Urinary bladder (tissue), 4 donors: ENCODE results near the gene RHBDL3. TPM values are rescaled to one million over a fixed set of nuclear protein-coding genes. Genes with fewer than 3 reads are reported as not detected.

ENCODE experiments used
- DNase-seq: peaks from one replicate; pipeline ENCODE4 v3.0.0-alpha.2; 2015; ENCODE audit errors: extremely low spot score
- H3K27ac ChIP-seq: one replicate; pipeline ENCODE4 v1.5.1; 2013; ENCODE audit warnings: low read depth, mild to moderate bottlenecking, moderate library complexity
- H3K36me3 ChIP-seq: one replicate; pipeline ENCODE4 v1.6.1; 2013; ENCODE audit warnings: mild to moderate bottlenecking, moderate library complexity; ENCODE audit not compliant: insufficient read depth
- H3K4me1 ChIP-seq: one replicate; pipeline ENCODE4 v1.6.1; 2013; ENCODE audit warnings: mild to moderate bottlenecking, moderate library complexity; ENCODE audit not compliant: insufficient read depth
- H3K4me3 ChIP-seq: one replicate; pipeline ENCODE4 v1.5.1; 2013; ENCODE audit warnings: low read depth, low read length
- WGBS: extraction: QIAGEN DNeasy Blood & Tissue Kit; methylation state at CpG from one replicate; pipeline ENCODE4 v1.1.7; 2013; 5-methylcytosine and 5-hydroxymethylcytosine counted together
- polyA plus RNA-seq: library from polyadenylated mRNA; stranded (reverse); fragments of 200-250 nt; gene quantifications from one replicate; pipeline ENCODE4 v1.2.3, GENCODE V29; 2013
- total RNA-seq: library from RNA; depleted of rRNA; stranded (reverse); fragments of >200 nt; gene quantifications from one replicate; pipeline ENCODE4 v1.2.3, GENCODE V29; 2014
- donor health status: healthy with polysubstance abuse.
- donor health status: healthy.

The RHBDL3 gene
- total and polyA plus RNA-seq, 2 donors = 1.9 TPM

DNA sequence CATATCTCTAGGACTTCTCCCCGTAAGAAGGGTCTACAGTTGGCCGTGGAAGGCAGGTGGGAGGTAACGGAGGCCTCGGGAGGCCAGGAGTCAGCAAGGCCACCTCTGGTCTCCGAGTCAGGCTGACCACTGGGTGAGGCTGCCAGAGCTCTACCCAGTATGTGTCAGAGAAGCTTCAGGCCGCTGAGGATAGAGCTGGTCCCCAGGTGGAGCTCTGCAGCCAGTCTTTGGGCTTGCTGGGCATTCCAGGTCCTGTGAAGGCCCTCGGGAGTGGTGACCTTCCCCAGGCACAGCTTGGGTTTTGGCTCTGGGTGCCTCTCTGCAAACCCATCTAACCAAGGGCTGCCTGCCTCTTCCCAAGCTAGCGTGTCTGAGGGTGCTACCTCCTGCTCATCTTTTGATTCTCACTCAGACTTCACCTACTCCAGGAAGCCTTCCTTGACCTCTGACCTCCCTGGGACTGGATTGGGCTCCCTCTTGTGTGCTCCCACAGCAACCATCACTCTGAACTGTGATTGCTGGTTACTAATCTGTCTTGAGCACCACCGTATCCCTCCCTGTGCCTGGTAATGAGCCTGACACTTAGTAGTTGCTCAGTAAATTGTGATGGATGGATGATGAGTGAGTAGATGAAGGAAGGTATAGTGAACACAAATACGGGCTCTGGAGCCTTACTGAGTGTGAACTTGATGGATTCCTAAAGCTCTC is 22.3 kb downstream of the RHBDL3 start:
- Histone ChIP-seq H3K27ac (no peak overlapping the region), H3K4me3 (no peak overlapping the region), H3K4me1 (no peaks in the 10 kb centered on the region), H3K36me3 (no peaks in the 10 kb centered on the region)
- no peak for DNase-seq
- WGBS = 92% methylated on average over 10 of the region's 10 CpGs

DNA sequence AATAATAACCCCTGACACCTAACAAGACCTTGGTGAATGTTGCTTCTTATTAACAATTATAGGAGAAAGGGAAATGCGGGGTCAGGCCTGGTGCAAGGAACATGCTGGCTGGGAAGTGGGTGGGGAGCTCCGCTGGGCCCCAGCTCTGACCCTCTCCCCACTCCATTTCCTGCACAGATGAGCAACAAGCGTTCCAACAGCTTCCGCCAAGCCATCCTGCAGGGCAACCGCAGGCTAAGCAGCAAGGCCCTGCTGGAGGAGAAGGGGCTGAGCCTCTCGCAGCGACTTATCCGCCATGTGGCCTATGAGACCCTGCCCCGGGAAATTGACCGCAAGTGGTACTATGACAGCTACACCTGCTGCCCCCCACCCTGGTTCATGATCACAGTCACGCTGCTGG is 23.0 kb downstream of the RHBDL3 start:
- no peak overlapping the region for H3K4me3 ChIP-seq
- 74% methylated on average over 11 of the region's 11 CpGs for WGBS
- no peak for DNase-seq
- H3K36me3 ChIP-seq = no peaks in the 10 kb centered on the region
- H3K4me1 ChIP-seq = no peaks in the 10 kb centered on the region
- no peak overlapping the region for H3K27ac ChIP-seq

DNA sequence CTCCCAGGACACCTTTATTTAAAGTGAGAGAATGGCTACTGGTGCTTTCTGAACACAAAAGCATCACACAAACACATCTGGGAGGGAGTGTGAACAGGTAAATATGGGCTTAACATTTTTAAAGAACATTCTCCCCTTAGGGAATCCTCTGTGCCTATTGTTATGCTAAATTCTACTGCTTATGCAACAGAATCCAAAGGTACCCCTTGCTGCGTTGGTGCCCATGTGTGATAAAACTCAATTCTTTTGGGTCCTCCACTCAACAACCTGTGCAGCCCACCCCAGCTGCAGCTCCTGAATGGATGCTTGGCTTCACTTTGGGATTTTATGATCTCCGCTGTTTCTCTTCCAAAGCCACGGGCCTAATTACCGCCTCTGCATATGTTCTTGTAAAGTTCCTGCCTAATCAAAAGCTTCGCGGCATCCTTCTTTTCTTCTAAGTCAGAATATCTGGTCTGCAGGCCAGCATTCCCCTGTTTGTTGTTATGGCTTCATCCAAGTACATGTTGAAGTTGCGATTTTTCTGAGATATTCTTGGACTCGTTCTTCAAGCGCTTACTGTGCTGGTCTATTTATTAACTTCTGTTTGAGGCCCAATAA is 23.9 kb downstream of the RHBDL3 start:
- WGBS = 74% methylated on average over 9 of the region's 9 CpGs
- Histone ChIP-seq H3K4me1 (no peaks in the 10 kb centered on the region), H3K36me3 (no peaks in the 10 kb centered on the region), H3K27ac (no peak overlapping the region), H3K4me3 (no peak overlapping the region)
- DNase-seq = no peak

- H3K36me3 ChIP-seq = no peaks in the 10 kb centered on the region
- DNase-seq = no peak
- H3K4me1 ChIP-seq = no peaks in the 10 kb centered on the region
- no peak overlapping the region for H3K27ac ChIP-seq
- 64% methylated on average over 4 of the region's 4 CpGs for WGBS
- H3K4me3 ChIP-seq = no peak overlapping the region
Measured at GRCh38 chr17:32292094-32292493, 26.5 kb downstream of the RHBDL3 start.

DNA sequence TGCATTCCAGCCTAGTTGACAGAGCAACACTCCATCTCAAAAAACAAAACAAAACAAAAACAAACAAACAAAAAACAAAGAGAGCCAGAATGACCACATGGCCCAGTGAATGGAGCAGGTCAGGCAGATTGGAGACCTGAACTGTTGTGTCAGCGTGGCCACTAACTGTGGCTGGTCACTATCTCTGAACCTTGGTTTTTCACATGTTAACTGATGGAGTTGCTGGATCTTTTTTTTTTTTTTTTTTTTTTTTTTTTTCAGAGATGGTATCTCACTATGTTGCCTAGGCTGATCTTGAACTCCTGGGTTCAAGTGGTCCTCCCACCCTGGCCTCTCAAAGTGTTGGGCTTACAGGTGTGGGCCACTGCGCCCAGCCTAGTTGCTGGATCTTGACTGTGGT is 31.8 kb downstream of the RHBDL3 start:
- Histone ChIP-seq H3K4me1 (no peaks in the 10 kb centered on the region), H3K36me3 (no peaks in the 10 kb centered on the region), H3K27ac (no peak overlapping the region), H3K4me3 (no peak overlapping the region)
- whole genome bisulfite sequencing = 96% methylated on average over 2 of the region's 2 CpGs
- no peak for DNase-seq

GRCh38 chr17:32297860-32298259 is 32.2 kb downstream of the RHBDL3 start:
- Histone ChIP-seq H3K4me1 (no peaks in the 10 kb centered on the region), H3K27ac (no peak overlapping the region), H3K4me3 (no peak overlapping the region), H3K36me3 (no peaks in the 10 kb centered on the region)
- DNase-seq = no peak
- 92% methylated on average over 6 of the region's 6 CpGs for WGBS

GRCh38 chr17:32298298-32298697 is 32.7 kb downstream of the RHBDL3 start:
- no peak for DNase-seq
- Histone ChIP-seq H3K36me3 (no peaks in the 10 kb centered on the region), H3K27ac (no peak overlapping the region), H3K4me1 (no peaks in the 10 kb centered on the region), H3K4me3 (no peak overlapping the region)
- WGBS = 70% methylated on average over 6 of the region's 6 CpGs

DNA sequence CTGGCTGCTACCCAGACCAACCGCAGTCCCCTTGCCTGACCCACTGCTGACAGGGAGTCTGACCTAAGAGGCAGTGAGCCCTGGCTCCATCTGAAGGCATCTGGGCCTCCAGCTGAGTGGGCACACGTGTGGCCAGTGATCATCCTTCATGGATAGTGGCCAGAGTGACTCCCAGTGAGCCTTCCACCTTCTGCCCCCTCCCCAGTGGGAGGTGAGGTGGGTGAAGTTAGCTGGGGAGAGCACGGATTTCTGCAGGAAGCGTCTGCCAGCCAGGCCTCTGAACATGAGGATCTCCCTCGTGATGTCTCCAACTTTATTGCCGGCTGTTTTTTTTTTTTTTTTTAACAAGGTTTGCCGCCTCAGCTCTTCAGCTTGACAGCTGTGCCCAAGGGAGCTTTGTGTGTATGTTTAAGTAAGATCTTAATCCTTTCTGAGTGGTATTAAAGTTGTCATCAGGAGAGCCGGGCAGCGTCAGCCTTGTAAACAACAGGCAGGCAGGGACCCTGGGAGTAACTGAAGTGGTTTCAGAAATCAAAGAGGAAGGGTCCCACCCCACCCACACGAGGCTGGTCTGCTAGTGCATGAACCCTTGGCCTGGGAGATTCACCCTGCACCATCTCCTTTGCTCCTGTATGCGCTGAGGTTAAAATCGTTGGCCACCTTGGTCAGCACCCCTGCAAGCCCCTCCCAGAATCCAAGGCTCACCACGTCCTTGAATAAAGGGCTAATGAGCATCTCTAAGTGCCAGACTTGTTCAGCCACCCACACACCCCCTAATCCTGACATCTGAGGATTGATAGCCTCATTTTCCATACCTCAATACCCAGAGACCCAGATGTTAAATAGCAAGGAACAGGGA is 33.3 kb downstream of the RHBDL3 start:
- H3K4me1 ChIP-seq = no peaks in the 10 kb centered on the region
- DNase-seq = no peak
- no peak overlapping the region for H3K27ac ChIP-seq
- no peaks in the 10 kb centered on the region for H3K36me3 ChIP-seq
- no peak overlapping the region for H3K4me3 ChIP-seq
- WGBS = 31% methylated on average over 13 of the region's 13 CpGs

- 91% methylated on average over 7 of the region's 7 CpGs for WGBS
- no peak overlapping the region for H3K4me3 ChIP-seq
- no peaks in the 10 kb centered on the region for H3K4me1 ChIP-seq
- H3K27ac ChIP-seq = no peak overlapping the region
- DNase-seq = no peak
- H3K36me3 ChIP-seq = no peaks in the 10 kb centered on the region
Measured at GRCh38 chr17:32299580-32300164, 34.0 kb downstream of the RHBDL3 start.

DNA sequence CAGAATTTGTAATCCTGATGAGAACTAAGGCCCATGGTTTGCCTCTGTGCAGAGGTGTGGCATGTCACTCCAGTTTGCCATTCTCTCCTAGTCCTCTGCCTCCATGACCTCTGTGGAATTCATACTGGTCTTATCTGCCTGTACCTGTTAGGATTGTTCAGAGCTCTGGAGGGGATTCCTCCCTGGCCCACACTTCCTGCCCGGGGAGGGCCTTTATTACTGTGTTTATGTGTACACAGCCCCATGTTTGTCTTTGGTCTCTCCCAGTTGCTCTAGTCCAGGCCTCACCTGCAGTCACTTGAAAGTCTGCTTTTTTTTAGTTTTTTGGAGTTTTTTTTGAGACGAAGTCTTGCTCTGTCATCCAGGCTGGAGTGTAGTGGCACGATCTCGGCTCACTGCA is 36.4 kb downstream of the RHBDL3 start:
- no peak overlapping the region for H3K27ac ChIP-seq
- no peak for DNase-seq
- no peak overlapping the region for H3K4me3 ChIP-seq
- 79% methylated on average over 4 of the region's 4 CpGs for WGBS
- no peaks in the 10 kb centered on the region for H3K36me3 ChIP-seq
- H3K4me1 ChIP-seq = no peaks in the 10 kb centered on the region

DNA sequence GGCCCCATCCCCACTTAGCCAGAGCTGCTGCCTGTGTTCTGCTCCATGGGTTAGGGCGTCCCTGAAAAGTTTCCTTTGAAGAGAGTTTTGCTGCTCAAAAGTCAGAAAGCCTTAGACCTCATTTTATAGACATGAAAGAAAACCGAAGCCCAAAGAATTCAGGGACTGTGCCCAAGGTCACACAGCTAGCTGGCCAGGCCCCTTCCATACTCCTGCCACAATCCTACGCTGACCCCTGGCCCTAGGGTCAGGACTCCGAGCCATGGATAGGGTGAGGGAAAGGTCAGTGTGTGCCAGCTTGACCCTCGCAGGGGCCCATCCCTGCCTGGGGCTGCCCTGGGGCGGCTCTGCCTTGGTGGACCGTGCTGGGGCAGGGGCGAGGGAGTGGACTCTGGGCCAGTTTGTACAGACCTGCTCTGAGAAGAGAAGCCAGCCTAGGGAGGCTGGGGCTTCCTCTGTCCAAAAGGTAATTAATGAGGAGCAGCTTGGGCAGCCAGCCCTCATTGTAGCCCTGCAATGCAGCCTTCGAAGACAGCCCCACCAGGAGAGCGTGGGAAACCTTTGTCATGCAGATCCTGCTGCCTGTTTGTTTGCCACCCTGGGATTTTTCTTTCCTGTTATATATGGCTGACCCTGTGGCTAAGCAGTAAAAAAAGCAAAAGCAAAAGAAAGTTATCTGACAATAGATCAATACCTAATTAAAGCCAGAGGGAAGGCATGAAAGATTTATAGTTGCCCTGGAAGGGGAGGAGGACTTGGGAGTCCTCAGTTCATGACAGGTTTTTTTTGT is 37.4 kb downstream of the RHBDL3 start:
- Histone ChIP-seq H3K4me1 (no peaks in the 10 kb centered on the region), H3K36me3 (no peaks in the 10 kb centered on the region), H3K4me3 (no peak overlapping the region), H3K27ac (no peak overlapping the region)
- no peak for DNase-seq
- 77% methylated on average over 10 of the region's 10 CpGs for WGBS

DNA sequence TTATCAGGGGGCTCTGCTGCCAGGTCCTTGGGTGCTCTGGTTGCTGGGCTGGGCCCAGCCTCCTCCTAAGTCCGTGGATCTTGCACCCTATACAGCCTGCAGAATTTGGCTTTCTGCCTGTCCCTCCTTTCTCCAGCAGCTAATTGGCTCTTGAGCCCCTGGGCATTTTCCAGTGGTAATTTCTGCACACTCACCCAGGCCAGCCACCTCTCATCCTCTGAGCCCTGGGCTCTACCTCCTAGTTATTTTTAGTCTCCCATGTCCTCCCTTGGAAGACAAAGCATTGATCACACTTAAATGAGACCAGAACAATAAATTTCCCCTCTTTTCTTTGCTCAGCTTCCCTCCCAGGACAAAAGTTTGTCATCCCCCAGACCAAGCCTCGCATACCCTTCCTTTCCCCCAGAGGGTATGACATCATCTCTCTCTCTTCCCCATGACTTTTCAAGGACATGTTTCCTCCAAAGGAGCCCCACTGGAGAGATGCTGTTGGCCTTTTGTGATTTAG is 38.2 kb downstream of the RHBDL3 start:
- DNase-seq = no peak
- 55% methylated on average over 2 of the region's 2 CpGs for WGBS
- Histone ChIP-seq H3K4me3 (no peak overlapping the region), H3K36me3 (no peaks in the 10 kb centered on the region), H3K27ac (no peak overlapping the region), H3K4me1 (no peaks in the 10 kb centered on the region)

GRCh38 chr17:32305049-32305448 is 39.4 kb downstream of the RHBDL3 start:
- Histone ChIP-seq H3K4me3 (no peak overlapping the region), H3K27ac (no peak overlapping the region), H3K36me3 (no peaks in the 10 kb centered on the region), H3K4me1 (no peaks in the 10 kb centered on the region)
- 87% methylated on average over 9 of the region's 9 CpGs for WGBS
- DNase-seq = no peak
